Nephron progenitor cell (in vitro differentiated cells): ENCODE data around the gene SLC38A10.
A peak's percentile ranks its signal among the peaks of the same experiment; 100 is the strongest.

Source experiments
- DNase-seq: peaks from one replicate; pipeline ENCODE4 v3.0.0; 2021
- H3K27ac Mint-ChIP-seq: 2 replicates; pipeline ENCODE4 v1.8.0; 2021; ENCODE audit warnings: mild to moderate bottlenecking, moderate library complexity, mixed read lengths
- H3K27me3 Mint-ChIP-seq: 2 replicates; pipeline ENCODE4 v1.8.0; 2021; ENCODE audit warnings: mild to moderate bottlenecking, low read depth, mixed read lengths; ENCODE audit not compliant: poor library complexity
- H3K36me3 Mint-ChIP-seq: 2 replicates; pipeline ENCODE4 v1.8.0; 2021; ENCODE audit warnings: low read depth, mixed read lengths
- H3K4me1 Mint-ChIP-seq: 2 replicates; pipeline ENCODE4 v1.8.0; 2021; ENCODE audit warnings: mixed read lengths
- H3K4me3 Mint-ChIP-seq: 2 replicates; pipeline ENCODE4 v1.8.0; 2021; ENCODE audit warnings: mild to moderate bottlenecking, moderate library complexity, mixed read lengths
- H3K9me3 Mint-ChIP-seq: 2 replicates; pipeline ENCODE4 v1.8.0; 2021; ENCODE audit warnings: mild to moderate bottlenecking, moderate library complexity, mixed read lengths
- CTCF ChIP-seq: fragments of 200-600 bp; sonication (generic); IDR thresholded peaks from 2 replicates; pipeline ENCODE4 v1.5.0; 2021; ENCODE audit warnings: antibody characterized with exemption

SLC38A10 gene

GRCh38 chr17:81276781-81277180, 18.3 kb downstream of the SLC38A10 start:
- Mint-ChIP-seq H3K27ac (no peak overlapping the region), H3K4me1 (peaks cover 15% of the 10 kb centered on the region), H3K4me3 (no peak overlapping the region), H3K27me3 (peaks cover 2% of the 10 kb centered on the region), H3K9me3 (no peaks in the 10 kb centered on the region), H3K36me3 (peaks cover 33% of the 10 kb centered on the region)
- no peak for TF ChIP-seq CTCF
- DNase-seq = no peak

GRCh38 chr17:81274471-81274855, 20.6 kb downstream of the SLC38A10 start:
- no peak overlapping the region for H3K27ac Mint-ChIP-seq
- peaks cover 6% of the 10 kb centered on the region for H3K27me3 Mint-ChIP-seq
- peaks cover 15% of the 10 kb centered on the region for H3K4me1 Mint-ChIP-seq
- TF ChIP-seq CTCF = no peak
- peaks cover 40% of the 10 kb centered on the region for H3K36me3 Mint-ChIP-seq
- DNase-seq = no peak
- H3K4me3 Mint-ChIP-seq = no peak overlapping the region
- H3K9me3 Mint-ChIP-seq = no peaks in the 10 kb centered on the region

- peaks cover 3% of the 10 kb centered on the region for H3K27me3 Mint-ChIP-seq
- peak overlapping the region; percentile 13 for H3K27ac Mint-ChIP-seq
- peaks cover 46% of the 10 kb centered on the region for H3K36me3 Mint-ChIP-seq
- DNase-seq = no peak
- no peak for TF ChIP-seq CTCF
- H3K4me3 Mint-ChIP-seq = no peak overlapping the region
- H3K4me1 Mint-ChIP-seq = peaks cover 15% of the 10 kb centered on the region
- H3K9me3 Mint-ChIP-seq = peaks cover 2% of the 10 kb centered on the region
Measured at GRCh38 chr17:81273698-81274470, 21.2 kb downstream of the SLC38A10 start.

- Mint-ChIP-seq H3K4me1 (peaks cover 21% of the 10 kb centered on the region), H3K27me3 (peaks cover 3% of the 10 kb centered on the region), H3K9me3 (peaks cover 13% of the 10 kb centered on the region), H3K4me3 (no peak overlapping the region), H3K27ac (peak overlapping the region; percentile 71), H3K36me3 (peaks cover 59% of the 10 kb centered on the region)
- TF ChIP-seq CTCF = no peak
- DNase-seq = no peak
Measured at GRCh38 chr17:81272616-81273015, 22.5 kb downstream of the SLC38A10 start.

GRCh38 chr17:81271226-81271625, 23.9 kb downstream of the SLC38A10 start:
- peaks cover 60% of the 10 kb centered on the region for H3K36me3 Mint-ChIP-seq
- H3K4me3 Mint-ChIP-seq = no peak overlapping the region
- H3K9me3 Mint-ChIP-seq = peaks cover 13% of the 10 kb centered on the region
- TF ChIP-seq CTCF = no peak
- peaks cover 3% of the 10 kb centered on the region for H3K27me3 Mint-ChIP-seq
- H3K4me1 Mint-ChIP-seq = peaks cover 26% of the 10 kb centered on the region
- DNase-seq = no peak
- H3K27ac Mint-ChIP-seq = no peak overlapping the region

GRCh38 chr17:81270279-81270678, 24.8 kb downstream of the SLC38A10 start:
- TF ChIP-seq CTCF = no peak
- Mint-ChIP-seq H3K4me1 (peaks cover 34% of the 10 kb centered on the region), H3K27me3 (peaks cover 3% of the 10 kb centered on the region), H3K9me3 (peaks cover 13% of the 10 kb centered on the region), H3K27ac (no peak overlapping the region), H3K4me3 (no peak overlapping the region), H3K36me3 (peaks cover 62% of the 10 kb centered on the region)
- no peak for DNase-seq
